ENCODE measurements around the gene ANKRD6.

- TF ChIP-seq CTCF (IDR thresholded peaks at IDR 0.05) (no peak), POLR2A (IDR thresholded peaks at IDR 0.05) (no peak)
These were observed 169.2 kb downstream of the ANKRD6 start for GRCh38 chr6:89602166-89602565.

Data from heart left ventricle (tissue), 13 donors.